Neural progenitor cell (in vitro differentiated cells): Measurements from ENCODE around the gene TRIM77.
"Not testable (repeated sequence)": the region's sequence is repeated elsewhere in the genome, so short reads cannot be mapped to it uniquely, and the experiment has no call there.

Experiments used
- CTCF ChIP-seq: fragments of 200-600 bp; sonication (generic); IDR thresholded peaks from 2 replicates; pipeline ENCODE4 v1.5.1; 2017; ENCODE audit warnings: antibody characterized with exemption, mild to moderate bottlenecking
- EZH2 ChIP-seq: fragments of 200-600 bp; sonication (generic); IDR thresholded peaks from 2 replicates; pipeline ENCODE4 v1.6.1; 2017; ENCODE audit warnings: antibody characterized with exemption, mild to moderate bottlenecking, moderate library complexity

- not testable (repeated sequence) for TF ChIP-seq CTCF, EZH2
These were observed 3.0 kb upstream of the TRIM77 start for GRCh38 chr11:89707080-89707479.
